Erythroblast (primary cell): ENCODE data around the gene BMPR1B.
"Not testable (repeated sequence)": the region's sequence is repeated elsewhere in the genome, so short reads cannot be mapped to it uniquely, and the experiment has no call there.

Experiments
- DNase-seq, 2 experiments: peaks; one replicate each; lab custom pipeline; 2025; lab: John Stamatoyannopoulos, UW
- GATA1 ChIP-seq: IDR thresholded peaks from 2 replicates; pipeline ENCODE4 v1.6.1; 2011; ENCODE audit warnings: low read depth, mild to moderate bottlenecking, control low read depth, low read length, moderate library complexity
- POLR2A ChIP-seq: IDR thresholded peaks from 2 replicates; pipeline ENCODE4 v1.6.1; 2011; ENCODE audit warnings: mild to moderate bottlenecking, low read length

BMPR1B gene

GRCh38 chr4:94828882-94829281 lies 71.1 kb downstream of the BMPR1B start:
- no peak for DNase-seq
- no peak for TF ChIP-seq GATA1
- no peak for TF ChIP-seq POLR2A

- no peak for DNase-seq
- TF ChIP-seq GATA1, result no peak
Measured at GRCh38 chr4:94831607-94832006, 73.9 kb downstream of the BMPR1B start.

- not testable (repeated sequence) for DNase-seq
Measured at GRCh38 chr4:94832329-94832728, 74.6 kb downstream of the BMPR1B start.

- DNase-seq, result no peak
- no peak for TF ChIP-seq GATA1
- no peak for TF ChIP-seq POLR2A
Measured at GRCh38 chr4:94833394-94833793, 75.6 kb downstream of the BMPR1B start.

- TF ChIP-seq GATA1, result no peak
- no peak for TF ChIP-seq POLR2A
- DNase-seq, result no peak
Measured at GRCh38 chr4:94834501-94834900, 76.7 kb downstream of the BMPR1B start.

GRCh38 chr4:94841166-94841863 lies 83.6 kb downstream of the BMPR1B start:
- not testable (repeated sequence) for DNase-seq

- TF ChIP-seq GATA1 (no peak), POLR2A (no peak)
- DNase-seq, result no peak
Measured at GRCh38 chr4:94841864-94842221, 84.1 kb downstream of the BMPR1B start.

GRCh38 chr4:94843216-94843615 lies 85.5 kb downstream of the BMPR1B start:
- TF ChIP-seq GATA1, result no peak
- no peak for TF ChIP-seq POLR2A
- DNase-seq, result no peak

- TF ChIP-seq POLR2A (no peak), GATA1 (no peak)
Measured at GRCh38 chr4:94848326-94848725, 90.6 kb downstream of the BMPR1B start.

GRCh38 chr4:94849901-94850300 lies 92.1 kb downstream of the BMPR1B start:
- no peak for TF ChIP-seq POLR2A
- no peak for TF ChIP-seq GATA1
- DNase-seq, result no peak

More at GRCh38 chr4:94848326-94848725, 90.6 kb downstream of the BMPR1B start:
- no peak for DNase-seq

- TF ChIP-seq POLR2A (no peak), GATA1 (no peak)
- DNase-seq, result no peak
Measured at GRCh38 chr4:94852616-94853015, 94.9 kb downstream of the BMPR1B start.

GRCh38 chr4:94856030-94856429 lies 98.3 kb downstream of the BMPR1B start:
- DNase-seq, result no peak
- TF ChIP-seq GATA1 (no peak), POLR2A (no peak)

- TF ChIP-seq GATA1 (no peak), POLR2A (no peak)
- no peak for DNase-seq
Measured at GRCh38 chr4:94870146-94870545, 112.4 kb downstream of the BMPR1B start.

- no peak for TF ChIP-seq GATA1
- TF ChIP-seq POLR2A, result no peak
- DNase-seq, result no peak
Measured at GRCh38 chr4:94871644-94872305, 114.0 kb downstream of the BMPR1B start.

- no peak for TF ChIP-seq POLR2A
- no peak for TF ChIP-seq GATA1
- DNase-seq, result no peak
Measured at GRCh38 chr4:94877973-94878372, 120.2 kb downstream of the BMPR1B start.
